SJSA1 (cell line): ENCODE results near the gene SLC35B4. TPM values are rescaled to one million over a fixed set of nuclear protein-coding genes. Genes with fewer than 3 reads are reported as not detected.

Experiments used
- DNase-seq, 2 experiments: peaks; one replicate each; pipeline ENCODE4 v3.0.0-alpha.2; 2015 to 2020; ENCODE audit warnings: low spot score in 2 of 2, low read depth in 1 of 2
- H3K27ac ChIP-seq: fragments of 250-450 bp; sonication (Bioruptor Pico); 2 replicates; pipeline ENCODE4 v1.5.1; 2020; ENCODE audit warnings: mild to moderate bottlenecking, moderate library complexity
- H3K27me3 ChIP-seq: fragments of 250-450 bp; sonication (Bioruptor Pico); replicated peaks from 2 replicates; pipeline ENCODE4 v1.5.1; 2020; ENCODE audit warnings: mild to moderate bottlenecking, moderate library complexity
- H3K36me3 ChIP-seq: fragments of 250-450 bp; sonication (Bioruptor Pico); 2 replicates; pipeline ENCODE4 v1.5.1; 2020; ENCODE audit warnings: mild to moderate bottlenecking
- H3K4me1 ChIP-seq: fragments of 250-450 bp; sonication (Bioruptor Pico); replicated peaks from 2 replicates; pipeline ENCODE4 v1.6.1; 2021; ENCODE audit warnings: mild to moderate bottlenecking
- H3K4me3 ChIP-seq: fragments of 250-450 bp; sonication (Bioruptor Pico); 2 replicates; pipeline ENCODE4 v1.5.1; 2020; ENCODE audit warnings: mild to moderate bottlenecking
- H3K9me3 ChIP-seq: fragments of 250-450 bp; sonication (Bioruptor Pico); replicated peaks from 2 replicates; pipeline ENCODE4 v1.5.1; 2020; ENCODE audit warnings: mild to moderate bottlenecking
- total RNA-seq: library from RNA; depleted of rRNA; stranded (reverse); fragments of >200 nt; shearing (Covaris generic); gene quantifications from 2 replicates; pipeline ENCODE4 v1.2.3, GENCODE V29; 2014

The SLC35B4 gene
- total RNA-seq, 1 experiment from 2014 or later, result 19.6 TPM

- H3K27ac ChIP-seq, result no peak overlapping the region
- no peak overlapping the region for H3K4me3 ChIP-seq
- peaks cover 5% of the 10 kb centered on the region; the same call in 1 of the 2 replicates for H3K36me3 ChIP-seq
- peak in 1 of 2 experiments; percentile 12 for DNase-seq
- no peaks in the 10 kb centered on the region for H3K9me3 ChIP-seq
- no peaks in the 10 kb centered on the region for H3K27me3 ChIP-seq
- peaks cover 9% of the 10 kb centered on the region for H3K4me1 ChIP-seq
These were observed 3.5 kb upstream of the SLC35B4 start for GRCh38 chr7:134320201-134320600.

- DNase-seq, result no peak
- no peak overlapping the region for H3K27ac ChIP-seq
- peaks cover 9% of the 10 kb centered on the region for H3K4me1 ChIP-seq
- no peaks in the 10 kb centered on the region for H3K27me3 ChIP-seq
- no peaks in the 10 kb centered on the region for H3K9me3 ChIP-seq
- no peak overlapping the region for H3K4me3 ChIP-seq
- peaks cover 5% of the 10 kb centered on the region; the same call in 1 of the 2 replicates for H3K36me3 ChIP-seq
These were observed 1.7 kb upstream of the SLC35B4 start for GRCh38 chr7:134318443-134318842.

- Histone ChIP-seq H3K4me3 (peak overlapping the region; percentile 72), H3K27ac (no peak overlapping the region), H3K36me3 (peaks cover 5% of the 10 kb centered on the region; the same call in 1 of the 2 replicates), H3K4me1 (peaks cover 9% of the 10 kb centered on the region), H3K27me3 (no peaks in the 10 kb centered on the region), H3K9me3 (no peaks in the 10 kb centered on the region)
- DNase-seq, result no peak
These were observed 704 bp upstream of the SLC35B4 start for GRCh38 chr7:134317434-134317833.

- H3K27ac ChIP-seq, result 0 out of 2 replicates have a peak overlapping the region, but pooled peaks have one; percentile 4
- peaks cover 9% of the 10 kb centered on the region for H3K4me1 ChIP-seq
- no peak for DNase-seq
- peaks cover 5% of the 10 kb centered on the region for H3K36me3 ChIP-seq
- no peaks in the 10 kb centered on the region for H3K27me3 ChIP-seq
- peak overlapping the region; percentile 72 for H3K4me3 ChIP-seq
- no peaks in the 10 kb centered on the region for H3K9me3 ChIP-seq
These were observed 821 bp downstream of the SLC35B4 start for GRCh38 chr7:134315679-134316538.

- H3K36me3 ChIP-seq, result peaks cover 7% of the 10 kb centered on the region
- DNase-seq, result no peak
- H3K27me3 ChIP-seq, result no peaks in the 10 kb centered on the region
These were observed 3.2 kb downstream of the SLC35B4 start for GRCh38 chr7:134313543-134313942.

GRCh38 chr7:134312717-134313116 lies 4.0 kb downstream of the SLC35B4 start:
- no peaks in the 10 kb centered on the region; the same call in 1 of the 2 replicates for H3K4me1 ChIP-seq
- H3K27me3 ChIP-seq, result no peaks in the 10 kb centered on the region
- no peaks in the 10 kb centered on the region for H3K9me3 ChIP-seq
- no peak overlapping the region for H3K4me3 ChIP-seq
- no peak for DNase-seq
- H3K27ac ChIP-seq, result no peak overlapping the region
- H3K36me3 ChIP-seq, result peaks cover 8% of the 10 kb centered on the region

More at GRCh38 chr7:134313543-134313942, 3.2 kb downstream of the SLC35B4 start:
- Histone ChIP-seq H3K9me3 (no peaks in the 10 kb centered on the region), H3K27ac (no peak overlapping the region), H3K4me1 (no peaks in the 10 kb centered on the region; the same call in 1 of the 2 replicates), H3K4me3 (no peak overlapping the region)

GRCh38 chr7:134311807-134312206 lies 4.9 kb downstream of the SLC35B4 start:
- H3K4me3 ChIP-seq, result no peak overlapping the region
- no peaks in the 10 kb centered on the region; the same call in 1 of the 2 replicates for H3K4me1 ChIP-seq
- no peak for DNase-seq
- H3K27me3 ChIP-seq, result no peaks in the 10 kb centered on the region
- no peaks in the 10 kb centered on the region for H3K9me3 ChIP-seq
- peaks cover 11% of the 10 kb centered on the region for H3K36me3 ChIP-seq
- no peak overlapping the region for H3K27ac ChIP-seq

GRCh38 chr7:134308548-134308947 lies 8.2 kb downstream of the SLC35B4 start:
- H3K36me3 ChIP-seq, result peaks cover 29% of the 10 kb centered on the region
- H3K27ac ChIP-seq, result no peak overlapping the region

GRCh38 chr7:134307320-134307719 lies 9.4 kb downstream of the SLC35B4 start:
- H3K4me1 ChIP-seq, result no peaks in the 10 kb centered on the region
- no peaks in the 10 kb centered on the region for H3K9me3 ChIP-seq
- no peaks in the 10 kb centered on the region for H3K27me3 ChIP-seq
- no peak for DNase-seq
- peaks cover 31% of the 10 kb centered on the region for H3K36me3 ChIP-seq
- no peak overlapping the region for H3K27ac ChIP-seq
- no peak overlapping the region for H3K4me3 ChIP-seq

More at GRCh38 chr7:134308548-134308947, 8.2 kb downstream of the SLC35B4 start:
- Histone ChIP-seq H3K9me3 (no peaks in the 10 kb centered on the region), H3K4me3 (no peak overlapping the region), H3K27me3 (no peaks in the 10 kb centered on the region), H3K4me1 (no peaks in the 10 kb centered on the region)
- DNase-seq, result no peak

- H3K4me3 ChIP-seq, result no peak overlapping the region
- H3K36me3 ChIP-seq, result peaks cover 56% of the 10 kb centered on the region
- H3K4me1 ChIP-seq, result no peaks in the 10 kb centered on the region
- H3K27ac ChIP-seq, result no peak overlapping the region
- no peak for DNase-seq
- no peaks in the 10 kb centered on the region for H3K9me3 ChIP-seq
- no peaks in the 10 kb centered on the region for H3K27me3 ChIP-seq
These were observed 14.6 kb downstream of the SLC35B4 start for GRCh38 chr7:134302120-134302519.

GRCh38 chr7:134301592-134301991 lies 15.1 kb downstream of the SLC35B4 start:
- Histone ChIP-seq H3K27ac (no peak overlapping the region), H3K4me1 (no peaks in the 10 kb centered on the region), H3K9me3 (no peaks in the 10 kb centered on the region), H3K27me3 (no peaks in the 10 kb centered on the region), H3K4me3 (no peak overlapping the region), H3K36me3 (peaks cover 54% of the 10 kb centered on the region)
- no peak for DNase-seq

GRCh38 chr7:134300988-134301387 lies 15.7 kb downstream of the SLC35B4 start:
- Histone ChIP-seq H3K4me3 (no peak overlapping the region), H3K9me3 (no peaks in the 10 kb centered on the region), H3K27me3 (no peaks in the 10 kb centered on the region), H3K4me1 (no peaks in the 10 kb centered on the region), H3K36me3 (peaks cover 58% of the 10 kb centered on the region), H3K27ac (no peak overlapping the region)
- no peak for DNase-seq

- H3K9me3 ChIP-seq, result no peaks in the 10 kb centered on the region
- H3K36me3 ChIP-seq, result peaks cover 54% of the 10 kb centered on the region
- H3K4me3 ChIP-seq, result no peak overlapping the region
- H3K4me1 ChIP-seq, result no peaks in the 10 kb centered on the region
- no peak for DNase-seq
- no peaks in the 10 kb centered on the region for H3K27me3 ChIP-seq
- H3K27ac ChIP-seq, result no peak overlapping the region
These were observed 17.6 kb downstream of the SLC35B4 start for GRCh38 chr7:134298902-134299683.

- Histone ChIP-seq H3K27me3 (no peaks in the 10 kb centered on the region), H3K4me1 (no peaks in the 10 kb centered on the region), H3K27ac (no peak overlapping the region), H3K36me3 (peaks cover 49% of the 10 kb centered on the region), H3K9me3 (no peaks in the 10 kb centered on the region), H3K4me3 (no peak overlapping the region)
- no peak for DNase-seq
These were observed 19.2 kb downstream of the SLC35B4 start for GRCh38 chr7:134297489-134297888.
